HG02678 (cell line): Measurements from ENCODE around the gene PLEKHG1.

Experiments used
- ATAC-seq: cut with Tn5 transposase; IDR thresholded peaks from one replicate; pipeline ENCODE4 v1.9.1; 2021; ENCODE audit warnings: mild to moderate bottlenecking, moderate library complexity; ENCODE audit not compliant: unreplicated experiment

Gene PLEKHG1

GRCh38 chr6:150588888-150589499, 10.7 kb upstream of the PLEKHG1 start:
- no peak for ATAC-seq

DNA sequence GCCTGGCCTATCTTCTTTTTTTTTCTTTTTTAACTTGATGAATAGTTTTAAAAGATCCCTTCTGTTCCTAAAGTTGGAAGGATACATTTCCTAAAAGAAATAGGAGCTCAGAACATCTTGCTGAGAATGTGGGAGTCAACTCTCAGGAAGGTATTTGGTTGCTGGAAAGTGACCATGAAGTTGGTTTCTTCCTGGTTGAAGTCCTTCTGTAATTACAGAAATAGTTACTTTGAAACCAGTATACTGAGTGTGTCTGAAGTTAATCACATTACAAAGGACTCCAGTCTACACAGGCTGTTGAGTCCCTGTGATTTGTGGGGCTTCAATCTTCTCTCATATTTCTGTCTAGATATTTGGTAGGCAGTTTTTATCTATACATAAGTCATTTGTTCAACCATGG, 9.8 kb upstream of the PLEKHG1 start:
- ATAC-seq = no peak

DNA sequence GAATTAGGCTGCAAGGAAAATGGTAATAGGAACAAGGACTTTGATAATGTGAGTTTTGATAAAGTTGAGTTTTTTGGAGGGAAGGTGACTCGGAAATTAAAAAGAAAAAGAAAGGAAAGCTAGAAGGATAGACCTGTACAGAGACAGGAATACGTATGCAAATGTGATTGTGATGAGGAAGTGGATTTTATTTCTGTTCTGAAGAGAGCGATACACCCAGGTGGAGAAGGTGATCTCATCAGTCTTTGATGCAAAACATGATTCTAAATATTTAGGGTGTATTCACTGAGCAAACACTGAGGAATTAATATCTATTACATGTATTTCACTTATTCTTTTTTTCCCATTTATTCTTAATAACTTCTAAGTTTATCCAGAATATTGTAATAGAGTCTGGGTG, 9.2 kb upstream of the PLEKHG1 start:
- ATAC-seq = no peak

DNA sequence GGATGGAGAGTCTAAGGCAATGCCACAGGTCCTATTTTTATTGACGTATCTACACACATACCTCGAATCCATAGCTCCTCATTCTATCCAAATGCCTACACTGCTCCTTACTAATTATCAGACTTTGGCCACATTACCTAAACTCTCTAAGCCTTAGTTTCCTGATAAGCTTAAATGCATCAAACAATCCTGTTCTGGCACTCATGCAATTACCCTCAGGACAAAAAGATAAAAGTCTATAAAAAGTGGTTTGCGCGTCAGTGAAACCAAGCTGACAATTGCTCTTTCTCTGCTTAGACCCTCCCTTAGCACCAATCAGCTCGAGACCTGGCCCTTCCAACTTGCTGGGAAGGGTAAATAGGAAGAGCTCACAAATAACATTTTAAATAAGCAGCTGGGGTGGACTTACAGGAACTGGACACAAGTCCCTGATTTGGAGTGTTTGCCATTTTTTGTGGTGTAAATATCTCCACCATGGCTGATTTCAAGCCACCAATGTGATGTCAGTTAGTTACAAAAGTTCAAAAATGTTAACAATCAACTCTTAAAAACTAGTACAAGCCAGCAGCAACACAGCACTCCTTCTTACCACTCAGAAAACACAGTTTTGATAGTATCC, 7.2 kb upstream of the PLEKHG1 start:
- ATAC-seq = no peak

GRCh38 chr6:150593119-150593518, 6.6 kb upstream of the PLEKHG1 start:
- no peak for ATAC-seq

GRCh38 chr6:150596439-150596838, 3.2 kb upstream of the PLEKHG1 start:
- no peak for ATAC-seq

- ATAC-seq = no peak
Observed at GRCh38 chr6:150598401-150598800, 1.3 kb upstream of the PLEKHG1 start.

GRCh38 chr6:150598858-150599198, 857 bp upstream of the PLEKHG1 start:
- no peak for ATAC-seq

DNA sequence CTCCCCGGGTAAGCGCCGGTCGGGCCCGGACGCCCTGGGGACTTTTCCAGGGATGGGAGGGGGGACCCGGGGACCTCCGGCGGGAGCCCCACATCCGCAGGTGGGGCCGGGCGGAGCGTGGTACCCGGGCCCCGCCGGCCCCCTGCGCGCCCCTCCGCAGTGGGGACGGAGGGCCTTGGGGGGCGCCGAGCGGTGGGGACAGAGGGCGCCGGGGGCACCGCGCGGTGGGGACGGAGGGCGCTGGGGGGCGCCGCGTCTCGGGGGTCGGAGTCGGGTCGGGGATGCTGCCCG, 270 bp downstream of the PLEKHG1 start:
- ATAC-seq = no peak

GRCh38 chr6:150600301-150601017, 774 bp downstream of the PLEKHG1 start:
- ATAC-seq = peak; percentile 62

GRCh38 chr6:150601439-150601838, 1.8 kb downstream of the PLEKHG1 start:
- no peak for ATAC-seq

- ATAC-seq = no peak
Observed at GRCh38 chr6:150603176-150603575, 3.5 kb downstream of the PLEKHG1 start.

DNA sequence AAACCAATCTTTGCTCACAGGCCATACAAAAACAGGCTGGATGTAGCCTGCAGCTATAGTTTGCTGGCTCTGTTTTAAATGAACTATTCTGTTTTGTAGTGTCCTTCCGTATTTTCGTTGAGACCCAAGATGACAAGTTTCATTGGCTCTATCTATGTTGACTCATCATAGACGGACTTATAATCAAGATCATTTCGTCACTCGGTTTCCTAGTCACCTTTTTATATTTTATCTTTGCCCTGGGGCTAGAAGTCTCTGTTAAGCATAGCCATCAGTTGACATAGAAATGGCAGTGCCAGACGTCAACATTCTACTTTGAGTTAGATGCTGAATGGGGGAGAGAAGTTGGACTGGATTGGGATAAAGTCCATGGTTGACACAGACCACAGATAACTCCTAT, 4.8 kb downstream of the PLEKHG1 start:
- no peak for ATAC-seq

- ATAC-seq = no peak
Observed at GRCh38 chr6:150605333-150605732, 5.6 kb downstream of the PLEKHG1 start.

GRCh38 chr6:150606168-150606591, 6.5 kb downstream of the PLEKHG1 start:
- ATAC-seq = no peak

- no peak for ATAC-seq
Observed at GRCh38 chr6:150606647-150607328, 7.1 kb downstream of the PLEKHG1 start.

DNA sequence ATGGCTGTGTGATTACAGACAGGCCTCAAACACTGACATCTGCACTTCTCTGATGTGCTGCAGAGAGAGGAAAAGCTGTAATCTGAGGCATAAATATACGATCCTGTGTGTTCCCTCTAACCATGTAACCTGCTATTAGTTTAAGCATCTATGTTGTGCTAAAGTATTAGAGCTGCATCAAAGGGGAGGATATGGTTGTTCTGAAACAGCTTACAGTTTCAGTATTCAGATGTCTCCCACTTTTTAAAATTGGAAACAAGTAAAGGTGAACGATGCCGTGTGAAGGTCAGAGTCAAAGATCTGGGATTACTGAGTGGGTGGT, 7.6 kb downstream of the PLEKHG1 start:
- no peak for ATAC-seq

GRCh38 chr6:150610584-150610983, 10.9 kb downstream of the PLEKHG1 start:
- no peak for ATAC-seq

GRCh38 chr6:150613269-150613668, 13.6 kb downstream of the PLEKHG1 start:
- ATAC-seq = no peak

- no peak for ATAC-seq
Observed at GRCh38 chr6:150615967-150616366, 16.3 kb downstream of the PLEKHG1 start.

DNA sequence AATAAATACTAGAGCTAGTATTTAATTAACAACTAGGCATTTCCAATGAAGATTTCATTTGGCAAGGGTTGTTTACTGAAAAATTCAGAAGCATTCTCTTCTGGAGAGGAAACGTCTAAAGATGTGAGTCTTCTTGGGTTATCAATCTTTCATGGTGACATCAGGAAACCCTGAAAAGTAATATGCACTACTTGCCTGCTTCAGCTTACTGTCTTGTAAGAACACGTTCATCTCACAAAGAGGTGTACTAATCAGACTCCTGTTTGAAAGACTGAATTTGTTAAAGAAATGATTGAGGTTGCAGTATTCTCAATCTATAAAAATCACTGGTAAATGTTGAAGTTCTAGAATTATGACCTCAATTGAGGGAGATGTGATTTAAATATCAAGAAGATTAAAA, 16.9 kb downstream of the PLEKHG1 start:
- no peak for ATAC-seq

GRCh38 chr6:150617062-150617461, 17.4 kb downstream of the PLEKHG1 start:
- no peak for ATAC-seq
